PFSK-1 (cell line): ENCODE measurements around the gene SCML2.

Source experiments
- FOXP2 ChIP-seq: optimal IDR thresholded peaks from 2 replicates; pipeline ENCODE3; 2011; ENCODE audit warnings: borderline replicate concordance, control low read depth, inconsistent platforms; ENCODE audit not compliant: insufficient read depth; ENCODE audit errors: extremely low read length, extremely low read depth
- POLR2AphosphoS5 ChIP-seq: IDR thresholded peaks from 2 replicates; pipeline ENCODE4 v1.6.1; 2012; ENCODE audit warnings: low read depth, mild to moderate bottlenecking, control low read depth, low read length, moderate library complexity
- REST ChIP-seq, 2 experiments: IDR thresholded peaks; 2 replicates each; pipeline versions ENCODE4 v1.6.1 to v1.8.0; 2011 to 2012; ENCODE audit warnings: low read depth in 2 of 2, low read length in 2 of 2, control low read depth in 1 of 2, inconsistent platforms in 1 of 2, mild to moderate bottlenecking in 1 of 2, moderate library complexity in 1 of 2; ENCODE audit not compliant: insufficient read depth in 1 of 2
- SIN3A ChIP-seq: IDR thresholded peaks from 2 replicates; pipeline ENCODE4 v1.6.1; 2012; ENCODE audit warnings: mild to moderate bottlenecking, low read length, moderate library complexity, borderline replicate concordance; ENCODE audit not compliant: insufficient read depth
- TAF1 ChIP-seq: IDR thresholded peaks from 2 replicates; pipeline ENCODE4 v1.6.1; 2012; ENCODE audit warnings: low read length, control low read depth, borderline replicate concordance; ENCODE audit not compliant: insufficient read depth

SCML2 gene

GRCh38 chrX:18272222-18272621 lies 82.3 kb downstream of the SCML2 start:
- TF ChIP-seq REST (IDR thresholded peaks at IDR 0.05; ENCODE audit: insufficient read depth in 1 of 2, low read depth in 2 of 2, low read length in 2 of 2) (no peak), FOXP2 (no peak), POLR2AphosphoS5 (no peak), SIN3A (no peak), TAF1 (no peak)

GRCh38 chrX:18271725-18272124 lies 82.8 kb downstream of the SCML2 start:
- TF ChIP-seq FOXP2 (no peak), POLR2AphosphoS5 (no peak), REST (IDR thresholded peaks at IDR 0.05; ENCODE audit: insufficient read depth in 1 of 2, low read depth in 2 of 2, low read length in 2 of 2) (no peak), TAF1 (no peak), SIN3A (no peak)

- no peak for TF ChIP-seq REST (IDR thresholded peaks at IDR 0.05; ENCODE audit: insufficient read depth in 1 of 2, low read depth in 2 of 2, low read length in 2 of 2)
- TF ChIP-seq SIN3A, result no peak
- TF ChIP-seq TAF1, result no peak
- no peak for TF ChIP-seq FOXP2
- no peak for TF ChIP-seq POLR2AphosphoS5
These were observed 83.2 kb downstream of the SCML2 start for GRCh38 chrX:18271309-18271708.

- no peak for TF ChIP-seq REST (IDR thresholded peaks at IDR 0.05; ENCODE audit: insufficient read depth in 1 of 2, low read depth in 2 of 2, low read length in 2 of 2)
- TF ChIP-seq TAF1, result no peak
- TF ChIP-seq SIN3A, result no peak
- no peak for TF ChIP-seq FOXP2
- no peak for TF ChIP-seq POLR2AphosphoS5
These were observed 99.4 kb downstream of the SCML2 start for GRCh38 chrX:18255059-18255458.

GRCh38 chrX:18252644-18253359 lies 101.7 kb downstream of the SCML2 start:
- TF ChIP-seq TAF1, result no peak
- no peak for TF ChIP-seq REST (IDR thresholded peaks at IDR 0.05; ENCODE audit: insufficient read depth in 1 of 2, low read depth in 2 of 2, low read length in 2 of 2)
- no peak for TF ChIP-seq SIN3A
- no peak for TF ChIP-seq FOXP2
- TF ChIP-seq POLR2AphosphoS5, result no peak
